HAP-1 (cell line): Measurements from ENCODE around the gene MYO15A.

Source experiments
- DNase-seq, 2 experiments: peaks; one replicate each; pipeline ENCODE4 v3.0.0-alpha.2; 2016 to 2020; ENCODE audit warnings: low spot score in 2 of 2
- H3K27me3 ChIP-seq: fragments of 250-450 bp; sonication (Bioruptor Pico); 2 replicates; pipeline ENCODE4 v1.5.1; 2020; ENCODE audit warnings: low read depth, mild to moderate bottlenecking, moderate library complexity
- H3K36me3 ChIP-seq: fragments of 250-450 bp; sonication (Bioruptor Pico); replicated peaks from 2 replicates; pipeline ENCODE4 v1.5.1; 2020; ENCODE audit warnings: mild to moderate bottlenecking
- H3K4me1 ChIP-seq: fragments of 250-450 bp; sonication (Bioruptor Pico); 2 replicates; pipeline ENCODE4 v1.5.1; 2020; ENCODE audit warnings: mild to moderate bottlenecking
- H3K4me3 ChIP-seq: fragments of 250-450 bp; sonication (Bioruptor Pico); 2 replicates; pipeline ENCODE4 v1.5.1; 2020; ENCODE audit warnings: mild to moderate bottlenecking, moderate library complexity
- H3K9me3 ChIP-seq: fragments of 250-450 bp; sonication (Bioruptor Pico); 2 replicates; pipeline ENCODE4 v1.5.1; 2020; ENCODE audit warnings: mild to moderate bottlenecking, moderate library complexity
- in situ Hi-C: fragments of 300-500 bp; cut with MboI; formaldehyde crosslinking; loops from 3 replicates; pipeline ENCODE4 v1.14.3; 2020; ENCODE audit warnings: low sequenced_read_pairs, inconsistent platforms, mixed read lengths

MYO15A gene, protein sequence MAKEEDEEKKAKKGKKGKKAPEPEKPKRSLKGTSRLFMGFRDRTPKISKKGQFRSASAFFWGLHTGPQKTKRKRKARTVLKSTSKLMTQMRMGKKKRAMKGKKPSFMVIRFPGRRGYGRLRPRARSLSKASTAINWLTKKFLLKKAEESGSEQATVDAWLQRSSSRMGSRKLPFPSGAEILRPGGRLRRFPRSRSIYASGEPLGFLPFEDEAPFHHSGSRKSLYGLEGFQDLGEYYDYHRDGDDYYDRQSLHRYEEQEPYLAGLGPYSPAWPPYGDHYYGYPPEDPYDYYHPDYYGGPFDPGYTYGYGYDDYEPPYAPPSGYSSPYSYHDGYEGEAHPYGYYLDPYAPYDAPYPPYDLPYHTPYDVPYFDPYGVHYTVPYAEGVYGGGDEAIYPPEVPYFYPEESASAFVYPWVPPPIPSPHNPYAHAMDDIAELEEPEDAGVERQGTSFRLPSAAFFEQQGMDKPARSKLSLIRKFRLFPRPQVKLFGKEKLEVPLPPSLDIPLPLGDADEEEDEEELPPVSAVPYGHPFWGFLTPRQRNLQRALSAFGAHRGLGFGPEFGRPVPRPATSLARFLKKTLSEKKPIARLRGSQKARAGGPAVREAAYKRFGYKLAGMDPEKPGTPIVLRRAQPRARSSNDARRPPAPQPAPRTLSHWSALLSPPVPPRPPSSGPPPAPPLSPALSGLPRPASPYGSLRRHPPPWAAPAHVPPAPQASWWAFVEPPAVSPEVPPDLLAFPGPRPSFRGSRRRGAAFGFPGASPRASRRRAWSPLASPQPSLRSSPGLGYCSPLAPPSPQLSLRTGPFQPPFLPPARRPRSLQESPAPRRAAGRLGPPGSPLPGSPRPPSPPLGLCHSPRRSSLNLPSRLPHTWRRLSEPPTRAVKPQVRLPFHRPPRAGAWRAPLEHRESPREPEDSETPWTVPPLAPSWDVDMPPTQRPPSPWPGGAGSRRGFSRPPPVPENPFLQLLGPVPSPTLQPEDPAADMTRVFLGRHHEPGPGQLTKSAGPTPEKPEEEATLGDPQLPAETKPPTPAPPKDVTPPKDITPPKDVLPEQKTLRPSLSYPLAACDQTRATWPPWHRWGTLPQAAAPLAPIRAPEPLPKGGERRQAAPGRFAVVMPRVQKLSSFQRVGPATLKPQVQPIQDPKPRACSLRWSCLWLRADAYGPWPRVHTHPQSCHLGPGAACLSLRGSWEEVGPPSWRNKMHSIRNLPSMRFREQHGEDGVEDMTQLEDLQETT (N-terminal part only)

DNA sequence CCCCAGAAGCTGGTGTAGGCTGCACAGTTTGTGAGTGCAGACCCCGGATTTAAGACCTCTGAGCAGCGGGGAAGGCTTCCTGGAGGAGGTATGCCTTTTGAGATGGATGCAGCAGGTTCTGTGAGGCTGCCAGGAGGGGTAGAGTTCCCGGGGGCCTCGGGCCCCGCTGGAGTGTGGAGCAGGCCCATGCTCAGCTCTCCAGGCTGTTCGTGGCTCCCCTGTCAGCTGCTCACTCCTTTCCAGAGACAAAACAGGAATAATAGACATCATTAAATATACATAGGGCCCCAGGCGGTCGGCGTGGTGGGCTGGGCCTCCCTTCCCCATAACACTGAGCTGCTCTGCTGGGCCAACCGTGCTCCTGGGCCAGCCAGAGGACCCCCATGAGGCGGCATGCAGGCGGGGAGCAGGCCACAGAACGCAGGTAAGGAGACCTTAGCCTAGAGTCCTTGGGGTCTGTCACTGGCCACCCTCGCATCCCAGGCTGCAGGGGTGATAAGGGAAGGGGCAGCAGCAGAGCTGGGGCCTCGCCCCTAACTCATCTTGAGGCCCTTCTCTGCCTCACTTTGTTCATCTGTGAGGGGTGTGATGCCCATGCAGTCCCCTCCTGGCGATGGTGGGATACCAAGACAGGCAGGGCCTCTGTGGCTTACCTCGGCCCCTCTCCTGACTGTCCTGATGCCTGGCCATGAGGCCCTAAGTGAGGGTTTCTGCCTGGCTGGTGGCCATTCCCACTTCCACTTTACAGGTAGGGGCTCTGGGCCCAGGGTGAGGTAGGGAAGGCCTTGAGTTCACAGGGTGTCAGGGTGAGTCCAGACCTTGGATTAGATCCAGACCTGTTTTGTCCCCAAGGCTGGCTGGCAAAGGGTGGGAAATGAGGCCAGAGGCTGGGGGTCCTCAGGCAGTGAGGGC is at the start of gene MYO15A:
MYO15A (plus strand) TSS at position 356 of the 912 bp plus-strand sequence. CDS start 10,045 bp downstream, outside the sequence.
- no peaks in the 10 kb centered on the region for H3K9me3 ChIP-seq
- no peaks in the 10 kb centered on the region for H3K27me3 ChIP-seq
- H3K4me3 ChIP-seq, result no peak within 1 kb of the TSS
- no peaks in the 10 kb centered on the region for H3K4me1 ChIP-seq
- peak in 1 of 2 experiments; percentile 25 for DNase-seq
- in situ Hi-C loops, result no loop called here
- H3K36me3 ChIP-seq, result peaks cover 7% of the 10 kb centered on the region; the same call in 1 of the 2 replicates

DNA sequence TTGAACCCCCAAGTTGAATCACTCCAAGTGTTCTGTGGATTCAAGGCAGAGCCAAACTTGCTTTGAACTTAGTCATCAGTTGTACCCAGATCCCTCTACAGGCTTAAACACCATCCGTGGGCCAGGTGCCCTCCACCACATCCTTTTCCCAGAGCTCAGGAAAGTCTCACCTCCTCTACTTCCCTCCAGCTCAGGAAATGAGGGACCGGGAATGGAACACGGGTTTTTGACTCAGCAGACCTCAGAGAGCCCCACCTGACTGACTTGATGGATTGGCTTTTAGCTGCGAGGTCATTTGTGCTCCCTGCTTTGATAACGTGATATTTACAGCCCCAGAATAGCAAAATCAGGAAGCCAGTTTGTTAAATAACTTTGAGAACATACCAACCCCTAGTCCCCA is 49.3 kb upstream of the MYO15A start:
- in situ Hi-C loops, result no loop called here
- no peak for DNase-seq
- peaks cover 20% of the 10 kb centered on the region for H3K36me3 ChIP-seq
- H3K27me3 ChIP-seq, result no peaks in the 10 kb centered on the region
- H3K4me1 ChIP-seq, result no peaks in the 10 kb centered on the region
- no peaks in the 10 kb centered on the region for H3K9me3 ChIP-seq
- H3K4me3 ChIP-seq, result no peak overlapping the region

DNA sequence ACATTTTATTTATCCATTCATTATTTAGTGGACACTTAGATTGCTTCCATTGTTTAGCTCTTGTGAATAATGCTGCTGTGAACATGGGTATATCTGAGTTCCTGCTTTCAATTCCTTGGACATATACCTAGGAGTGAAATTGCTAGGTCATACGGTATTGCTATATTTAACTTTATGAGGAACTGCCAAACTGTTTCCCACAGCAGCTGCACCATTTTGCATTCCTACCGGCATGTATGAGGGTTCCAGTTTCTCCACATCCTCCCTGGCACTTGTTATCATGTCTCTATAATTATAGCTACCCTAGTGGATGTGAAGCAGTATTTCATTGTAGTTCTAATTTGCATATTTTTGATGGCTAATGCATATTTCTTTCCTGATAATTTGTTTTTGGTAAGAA is 44.5 kb upstream of the MYO15A start:
- Histone ChIP-seq H3K4me1 (no peaks in the 10 kb centered on the region), H3K27me3 (no peaks in the 10 kb centered on the region), H3K9me3 (no peaks in the 10 kb centered on the region), H3K4me3 (no peak overlapping the region), H3K36me3 (peaks cover 13% of the 10 kb centered on the region)
- in situ Hi-C loops, result no loop called here
- DNase-seq, result no peak

DNA sequence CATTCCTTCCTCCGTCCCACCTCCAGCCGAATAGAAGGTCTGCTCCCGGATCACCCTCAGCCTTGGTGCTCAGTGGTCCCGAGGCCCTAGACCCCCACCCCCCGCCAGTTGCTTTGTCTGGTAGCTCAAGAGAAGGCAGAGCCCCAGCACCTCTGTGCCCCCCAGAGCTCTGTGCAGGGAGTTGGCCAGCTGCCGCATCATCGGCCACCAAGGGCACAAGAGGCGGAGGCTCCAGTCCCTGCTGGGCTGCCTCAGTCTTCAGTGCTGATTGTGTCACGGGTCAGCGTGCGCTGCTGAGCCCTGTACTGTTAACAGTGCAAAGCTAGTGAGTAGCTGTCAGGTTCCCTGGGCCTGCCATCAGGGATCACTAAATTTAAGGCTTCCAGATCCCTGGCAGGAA is 43.0 kb upstream of the MYO15A start:
- no peaks in the 10 kb centered on the region for H3K9me3 ChIP-seq
- H3K4me3 ChIP-seq, result no peak overlapping the region
- H3K27me3 ChIP-seq, result no peaks in the 10 kb centered on the region; the same call in 1 of the 2 replicates
- no peak for DNase-seq
- in situ Hi-C loops, result no loop called here
- H3K4me1 ChIP-seq, result no peaks in the 10 kb centered on the region
- H3K36me3 ChIP-seq, result peaks cover 8% of the 10 kb centered on the region

DNA sequence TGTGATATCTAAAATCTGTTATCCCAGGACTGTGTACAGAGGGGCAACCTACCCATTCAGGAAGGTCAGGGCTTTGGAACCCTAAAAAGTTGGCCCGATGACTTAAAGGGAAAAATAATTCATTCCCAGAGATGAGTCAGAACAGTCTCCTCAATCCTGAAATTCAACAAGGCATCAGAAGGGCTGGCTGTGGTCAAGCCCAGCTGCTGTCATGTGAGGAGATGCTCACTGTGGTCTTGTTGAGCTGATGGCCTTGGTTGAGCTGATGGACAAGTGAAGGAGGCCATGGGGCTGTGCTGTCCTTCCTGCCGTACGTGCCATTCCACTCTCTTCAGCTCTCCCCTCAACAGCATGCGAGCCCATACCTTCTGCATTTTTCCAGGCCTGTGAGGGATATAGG is 41.7 kb upstream of the MYO15A start:
- in situ Hi-C loops, result no loop called here
- Histone ChIP-seq H3K27me3 (no peaks in the 10 kb centered on the region; the same call in 1 of the 2 replicates), H3K4me3 (no peak overlapping the region), H3K36me3 (peaks cover 5% of the 10 kb centered on the region), H3K4me1 (0 out of 2 replicates have a peak, but pooled peaks cover 5% of the 10 kb centered on the region), H3K9me3 (no peaks in the 10 kb centered on the region)
- DNase-seq, result no peak

DNA sequence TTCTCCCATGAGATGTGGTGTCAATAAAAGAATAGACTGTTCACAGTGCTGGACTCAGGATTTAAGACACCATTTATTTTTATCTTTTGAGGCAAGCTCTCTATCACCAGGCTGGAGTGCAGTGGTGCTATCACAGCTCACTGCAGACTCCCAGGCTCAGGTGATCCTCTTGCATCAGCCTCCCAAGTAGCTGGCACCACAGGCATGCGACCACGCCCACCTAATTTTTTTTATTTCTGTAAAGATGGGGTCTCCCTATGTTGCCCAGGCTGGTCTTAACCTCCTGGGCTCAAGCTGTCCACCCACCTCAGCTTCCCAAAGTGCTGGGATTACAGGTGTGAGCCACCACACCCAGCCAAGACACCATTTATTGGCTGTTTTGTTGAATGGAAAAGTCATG is 39.5 kb upstream of the MYO15A start:
- Histone ChIP-seq H3K27me3 (no peaks in the 10 kb centered on the region; the same call in 1 of the 2 replicates), H3K4me1 (0 out of 2 replicates have a peak, but pooled peaks cover 5% of the 10 kb centered on the region), H3K36me3 (peaks cover 4% of the 10 kb centered on the region; the same call in 1 of the 2 replicates), H3K4me3 (no peak overlapping the region), H3K9me3 (no peaks in the 10 kb centered on the region)
- no peak for DNase-seq
- in situ Hi-C loops, result no loop called here

DNA sequence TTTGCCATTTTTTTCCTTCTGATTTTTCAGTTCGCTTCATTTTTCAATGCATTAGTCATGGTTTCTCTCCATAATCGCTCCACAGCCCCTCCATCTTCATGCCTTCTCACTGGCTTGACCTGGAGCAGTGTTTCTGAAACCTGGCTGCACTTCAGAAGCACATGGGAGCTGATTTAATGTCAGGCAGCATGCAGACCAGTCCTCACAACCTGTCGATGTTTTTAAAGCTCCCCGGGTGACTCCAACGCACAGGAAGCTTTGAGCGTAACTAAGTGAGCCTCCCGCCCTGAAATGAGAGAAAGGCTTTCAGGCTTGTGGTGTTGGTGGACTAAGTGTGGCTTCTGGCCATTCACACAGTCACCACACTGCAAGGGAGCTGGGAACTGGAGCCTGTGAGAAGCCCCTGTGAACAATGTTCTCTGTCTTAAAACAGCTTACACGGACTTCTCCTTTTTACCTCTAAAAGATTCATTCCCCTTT is 37.7 kb upstream of the MYO15A start:
- peaks cover under 1% of the 10 kb centered on the region; the same call in 1 of the 2 replicates for H3K36me3 ChIP-seq
- H3K4me3 ChIP-seq, result no peak overlapping the region
- 0 out of 2 replicates have a peak, but pooled peaks cover 5% of the 10 kb centered on the region for H3K4me1 ChIP-seq
- in situ Hi-C loops, result no loop called here
- DNase-seq, result no peak
- H3K9me3 ChIP-seq, result no peaks in the 10 kb centered on the region
- no peaks in the 10 kb centered on the region; the same call in 1 of the 2 replicates for H3K27me3 ChIP-seq

DNA sequence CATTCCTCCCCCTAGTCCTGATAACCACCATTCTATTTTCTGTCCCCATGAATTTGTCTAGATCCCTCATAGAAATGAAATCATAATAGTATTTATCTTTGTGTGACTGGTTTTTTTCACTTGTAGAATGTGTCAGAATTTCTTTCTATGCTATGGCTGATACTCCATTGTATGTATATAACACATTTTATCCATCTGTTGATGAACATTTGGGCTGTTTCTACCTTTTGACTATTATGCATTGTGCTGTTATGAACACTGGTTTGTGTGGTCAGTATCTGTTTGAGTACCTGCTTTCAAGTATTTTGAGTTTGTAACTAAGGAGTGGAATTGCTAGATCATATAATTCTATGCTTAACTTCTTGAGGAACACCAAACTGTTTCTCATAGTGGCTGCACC is 36.8 kb upstream of the MYO15A start:
- 0 out of 2 replicates have a peak, but pooled peaks cover 5% of the 10 kb centered on the region for H3K4me1 ChIP-seq
- no peak overlapping the region for H3K4me3 ChIP-seq
- in situ Hi-C loops, result no loop called here
- no peaks in the 10 kb centered on the region for H3K9me3 ChIP-seq
- no peak for DNase-seq
- H3K36me3 ChIP-seq, result no peaks in the 10 kb centered on the region
- H3K27me3 ChIP-seq, result no peaks in the 10 kb centered on the region; the same call in 1 of the 2 replicates

DNA sequence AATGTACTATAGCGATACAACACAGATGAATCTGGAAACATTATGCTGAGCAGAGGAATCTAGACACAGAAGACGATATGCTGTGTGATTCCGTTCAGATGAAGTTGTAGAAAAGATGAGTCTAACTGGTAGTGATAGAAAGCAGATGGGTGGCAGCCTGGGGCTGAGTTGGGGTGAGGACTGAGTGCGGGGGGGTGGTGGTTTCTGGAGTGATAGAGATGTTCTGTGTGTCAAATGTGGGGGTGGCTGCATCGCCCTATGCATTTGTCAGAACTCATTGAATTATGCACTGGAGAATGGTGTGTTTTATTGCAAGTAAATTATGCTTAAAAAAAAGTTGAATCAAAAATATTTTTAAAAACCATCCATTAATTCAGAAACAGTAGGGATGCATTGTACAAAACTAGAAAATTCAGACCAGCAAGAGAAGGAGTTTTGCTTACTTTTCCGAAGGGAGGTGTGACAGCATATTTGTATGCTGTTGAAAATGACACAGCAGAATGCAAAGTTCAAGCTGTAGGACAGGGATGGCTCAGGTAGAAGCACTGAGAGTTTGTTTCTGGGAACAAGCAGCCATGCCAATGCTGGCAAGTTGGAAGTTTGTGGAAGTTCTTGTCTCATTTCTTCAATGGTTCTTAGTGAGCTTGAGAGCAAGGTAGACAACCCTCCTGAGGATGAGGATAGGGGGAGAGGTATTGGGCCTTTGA is 33.8 kb upstream of the MYO15A start:
- H3K36me3 ChIP-seq, result no peaks in the 10 kb centered on the region
- H3K4me1 ChIP-seq, result 0 out of 2 replicates have a peak, but pooled peaks cover 5% of the 10 kb centered on the region
- no peaks in the 10 kb centered on the region for H3K9me3 ChIP-seq
- no peak overlapping the region for H3K4me3 ChIP-seq
- in situ Hi-C loops, result no loop called here
- H3K27me3 ChIP-seq, result peaks cover 3% of the 10 kb centered on the region; the same call in 1 of the 2 replicates
- no peak for DNase-seq

DNA sequence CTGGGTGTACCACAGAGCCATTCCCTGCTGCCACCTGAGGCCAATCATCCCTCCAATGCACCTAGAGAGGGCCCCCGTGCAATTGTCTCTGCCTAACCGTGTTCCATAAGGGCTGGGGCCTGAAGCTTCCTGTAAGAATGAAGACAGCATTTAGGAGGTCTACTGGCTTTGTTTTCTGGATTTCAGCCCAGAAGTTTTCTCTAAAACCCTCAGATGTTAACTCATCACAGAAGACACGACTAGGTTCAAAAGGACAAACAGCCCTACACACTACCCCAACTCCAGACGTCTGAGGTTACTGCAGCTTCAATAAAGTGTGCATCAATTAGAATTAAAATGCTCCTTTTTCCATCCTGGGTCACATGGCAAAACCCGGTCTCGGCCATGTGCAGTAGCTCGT is 31.6 kb upstream of the MYO15A start:
- DNase-seq, result no peak
- in situ Hi-C loops, result no loop called here
- H3K9me3 ChIP-seq, result no peaks in the 10 kb centered on the region

DNA sequence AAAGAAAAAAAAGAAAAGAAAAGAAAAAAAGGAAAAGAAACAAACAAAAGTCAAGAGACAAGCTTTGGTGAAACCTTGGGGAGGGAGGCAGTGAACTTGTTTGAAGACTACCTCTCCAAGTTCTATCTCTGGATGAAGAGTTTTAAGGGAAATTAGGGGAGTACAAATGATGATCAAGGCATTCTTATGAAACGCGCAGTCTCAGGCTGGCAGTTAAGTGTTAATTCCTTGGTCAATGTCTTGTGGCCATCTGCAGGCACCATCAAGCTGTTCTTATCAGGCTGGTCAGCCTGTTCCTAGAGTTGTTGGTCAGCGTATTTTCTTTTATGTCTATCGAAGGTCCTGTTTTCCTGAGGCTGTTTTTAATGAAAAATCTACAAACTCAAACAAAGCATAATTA is 29.0 kb upstream of the MYO15A start:
- no peaks in the 10 kb centered on the region for H3K36me3 ChIP-seq
- DNase-seq, result no peak
- 0 out of 2 replicates have a peak, but pooled peaks cover 3% of the 10 kb centered on the region for H3K27me3 ChIP-seq
- no peaks in the 10 kb centered on the region for H3K9me3 ChIP-seq
- in situ Hi-C loops, result no loop called here
- H3K4me3 ChIP-seq, result no peak overlapping the region
- no peaks in the 10 kb centered on the region for H3K4me1 ChIP-seq

More for the DNA sequence above, 31.6 kb upstream of the MYO15A start:
- H3K36me3 ChIP-seq, result no peaks in the 10 kb centered on the region
- H3K4me3 ChIP-seq, result no peak overlapping the region
- 0 out of 2 replicates have a peak, but pooled peaks cover 3% of the 10 kb centered on the region for H3K27me3 ChIP-seq
- no peaks in the 10 kb centered on the region for H3K4me1 ChIP-seq

DNA sequence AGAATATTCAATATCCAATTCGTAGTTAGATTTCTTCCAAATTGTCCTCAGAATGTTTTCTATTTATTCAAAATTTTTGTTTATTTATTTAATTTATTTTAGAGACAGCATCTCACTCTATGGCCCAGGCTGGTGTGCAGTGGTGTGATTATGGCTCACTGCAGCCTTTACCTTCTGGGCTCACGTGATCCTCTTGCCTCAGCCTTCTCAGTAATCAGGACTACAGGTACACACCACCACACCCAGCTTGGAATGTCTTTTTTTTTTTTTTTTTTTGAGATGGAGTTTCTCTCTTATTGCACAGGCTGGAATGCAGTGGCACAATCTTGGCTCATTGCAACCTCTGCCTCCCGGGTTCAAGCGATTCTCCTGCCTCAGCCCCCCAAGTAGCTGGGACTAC is 24.3 kb upstream of the MYO15A start:
- Histone ChIP-seq H3K9me3 (0 out of 2 replicates have a peak, but pooled peaks cover 2% of the 10 kb centered on the region), H3K27me3 (0 out of 2 replicates have a peak, but pooled peaks cover 3% of the 10 kb centered on the region), H3K36me3 (no peaks in the 10 kb centered on the region; the same call in 1 of the 2 replicates), H3K4me3 (no peak overlapping the region), H3K4me1 (peaks cover 12% of the 10 kb centered on the region)
- in situ Hi-C loops, result no loop called here
- DNase-seq, result no peak
